Upper lobe of right lung (tissue), 1 donor: ENCODE measurements around the gene PPARA. TPM values are rescaled to one million over a fixed set of nuclear protein-coding genes. Genes with fewer than 3 reads are reported as not detected.

ENCODE experiments used
- ATAC-seq: fragments of 200-7000 bp; cut with Tn5 transposase; one replicate; pipeline ENCODE4 v1.9.1; 2020; ENCODE audit warnings: mild to moderate bottlenecking, moderate library complexity
- DNase-seq: peaks from one replicate; pipeline ENCODE4 v3.0.0-alpha.2; 2020
- H3K27ac ChIP-seq: fragments of 200-600 bp; one replicate; pipeline ENCODE4 v1.8.0; 2022
- H3K27me3 ChIP-seq: fragments of 200-600 bp; one replicate; pipeline ENCODE4 v1.8.0; 2022; ENCODE audit warnings: mild to moderate bottlenecking
- H3K36me3 ChIP-seq: fragments of 200-600 bp; one replicate; pipeline ENCODE4 v1.8.0; 2022
- H3K4me1 ChIP-seq: fragments of 200-600 bp; one replicate; pipeline ENCODE4 v1.8.0; 2022
- H3K4me3 ChIP-seq: fragments of 200-600 bp; one replicate; pipeline ENCODE4 v1.8.0; 2022; ENCODE audit warnings: mild to moderate bottlenecking
- H3K9me3 ChIP-seq: fragments of 200-600 bp; one replicate; pipeline ENCODE4 v1.8.0; 2022
- CTCF ChIP-seq: fragments of 200-600 bp; IDR thresholded peaks from one replicate; pipeline ENCODE4 v1.8.0; 2022; ENCODE audit warnings: antibody characterized with exemption
- intact Hi-C: fragments of 100-400 bp; cut with DNase I; formaldehyde crosslinking; loops from one replicate; pipeline ENCODE4 v1.11.0; 2022
- total RNA-seq: library from RNA; stranded (reverse); fragmentation: NEBNext Ultra II Directional; extraction: Animal tissue kit (Norgen Biotek cat#: 25700); gene quantifications from one replicate; pipeline ENCODE4 v1.2.1, GENCODE V29; 2021
- donor health status: DM: no; HTN: yes; CAD: no; lungs with severe emphysema.

The PPARA gene
- total RNA-seq, 1 donor from 2014 or later: 18.4 TPM

DNA sequence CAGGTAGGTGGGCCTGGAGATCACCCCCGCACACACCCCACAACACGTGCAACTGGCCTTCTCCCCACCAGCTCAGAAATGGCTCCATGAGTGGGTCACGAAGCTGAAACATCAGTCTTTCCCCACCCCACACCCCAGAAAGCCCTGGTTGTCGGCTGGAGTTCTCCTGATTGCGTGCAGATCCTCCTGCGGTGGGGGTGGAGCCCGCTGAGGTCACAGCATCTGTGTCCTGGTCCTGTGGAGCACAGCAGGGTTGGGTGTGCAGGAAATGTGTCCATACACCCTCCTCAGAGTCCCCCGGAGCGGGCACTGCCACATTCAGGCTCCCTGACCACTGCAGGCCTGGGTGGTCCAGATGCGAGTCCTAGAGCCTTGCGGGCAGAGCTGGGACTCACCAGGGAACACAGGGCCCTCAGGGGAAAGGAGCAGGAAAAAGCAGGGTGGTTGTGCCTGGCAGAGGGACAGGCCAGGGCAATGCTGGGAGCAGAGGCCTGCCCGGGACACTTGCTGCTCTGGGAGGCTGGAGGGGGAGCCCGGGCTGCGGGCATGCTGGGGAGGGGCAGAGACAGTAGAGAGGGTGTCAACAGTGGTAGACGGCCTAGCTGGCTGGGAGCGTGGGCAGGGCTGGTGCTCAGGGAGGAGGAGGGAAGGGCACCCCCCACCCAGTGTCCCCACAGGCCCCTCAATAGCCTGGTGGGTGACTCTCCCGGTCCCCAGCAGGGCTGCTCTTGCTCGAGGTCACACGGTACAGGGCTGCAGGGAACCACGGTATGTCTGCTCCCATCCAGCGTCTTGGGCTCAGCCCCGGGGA lies 42.4 kb upstream of the PPARA start:
- intact Hi-C loops: no loop called here
- ATAC-seq: no peak
- DNase-seq: no peak
- Histone ChIP-seq H3K4me3 (no peak overlapping the region), H3K4me1 (peaks cover 78% of the 10 kb centered on the region), H3K27me3 (no peaks in the 10 kb centered on the region), H3K27ac (peak overlapping the region; percentile 80), H3K9me3 (no peaks in the 10 kb centered on the region), H3K36me3 (peaks cover 66% of the 10 kb centered on the region)
- no peak for TF ChIP-seq CTCF

GRCh38 chr22:46108564-46109473 lies 41.5 kb upstream of the PPARA start:
- Histone ChIP-seq H3K9me3 (no peaks in the 10 kb centered on the region), H3K4me3 (no peak overlapping the region), H3K36me3 (peaks cover 63% of the 10 kb centered on the region), H3K27me3 (no peaks in the 10 kb centered on the region), H3K4me1 (peaks cover 72% of the 10 kb centered on the region), H3K27ac (peak overlapping the region; percentile 80)
- DNase-seq: no peak
- TF ChIP-seq CTCF: no peak
- ATAC-seq: peak; percentile 42
- intact Hi-C loops: no loop called here

- no peak for DNase-seq
- H3K36me3 ChIP-seq: peaks cover 60% of the 10 kb centered on the region
- peaks cover 70% of the 10 kb centered on the region for H3K4me1 ChIP-seq
- TF ChIP-seq CTCF: no peak
- H3K27me3 ChIP-seq: no peaks in the 10 kb centered on the region
- H3K27ac ChIP-seq: peak overlapping the region; percentile 49
- no peaks in the 10 kb centered on the region for H3K9me3 ChIP-seq
- no peak overlapping the region for H3K4me3 ChIP-seq
- ATAC-seq: no peak
- intact Hi-C loops: loop anchor here (5.0 kb wide), 1 partner anchor 32 kb away; no protein-coding TSS in a partner anchor
Measured at GRCh38 chr22:46109474-46110003, 40.8 kb upstream of the PPARA start.

DNA sequence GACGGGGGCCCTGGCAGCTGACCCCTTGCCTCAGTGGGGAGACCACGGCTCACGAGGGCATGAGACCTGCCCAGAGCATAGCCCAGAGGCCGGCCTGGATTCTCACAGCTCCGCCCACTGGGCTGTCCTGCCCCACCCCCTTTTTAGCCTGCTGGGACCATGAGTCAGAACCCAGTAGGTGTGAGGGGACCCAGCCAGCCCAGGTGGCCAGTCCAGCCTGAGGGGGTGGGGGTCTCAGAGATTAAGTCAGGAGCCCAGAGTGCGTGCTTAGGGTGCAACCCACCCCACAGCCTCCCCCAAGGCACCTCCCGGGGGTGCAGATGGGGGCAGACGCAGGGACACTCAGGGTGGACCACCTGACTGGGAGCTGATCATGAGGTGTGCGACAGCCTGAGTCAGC lies 40.1 kb upstream of the PPARA start:
- intact Hi-C loops: loop anchor here (5.0 kb wide), 1 partner anchor 33 kb away; no protein-coding TSS in a partner anchor
- no peaks in the 10 kb centered on the region for H3K9me3 ChIP-seq
- no peak for TF ChIP-seq CTCF
- peaks cover 65% of the 10 kb centered on the region for H3K4me1 ChIP-seq
- H3K27ac ChIP-seq: peak overlapping the region; percentile 49
- H3K27me3 ChIP-seq: no peaks in the 10 kb centered on the region
- H3K36me3 ChIP-seq: peaks cover 57% of the 10 kb centered on the region
- ATAC-seq (no peak), DNase-seq (no peak)
- H3K4me3 ChIP-seq: no peak overlapping the region

GRCh38 chr22:46111645-46112306 lies 38.5 kb upstream of the PPARA start:
- H3K9me3 ChIP-seq: no peaks in the 10 kb centered on the region
- DNase-seq (no peak), ATAC-seq (no peak)
- H3K27ac ChIP-seq: peak overlapping the region; percentile 34
- intact Hi-C loops: loop anchor here (5.0 kb wide), 1 partner anchor 34 kb away; no protein-coding TSS in a partner anchor
- no peaks in the 10 kb centered on the region for H3K27me3 ChIP-seq
- no peak for TF ChIP-seq CTCF
- peaks cover 44% of the 10 kb centered on the region for H3K36me3 ChIP-seq
- peaks cover 56% of the 10 kb centered on the region for H3K4me1 ChIP-seq
- H3K4me3 ChIP-seq: no peak overlapping the region
